Measurements from ENCODE around the gene SAT2.

Gene SAT2

GRCh38 chr17:7627250-7628121 lies at the start of gene SAT2:
Gene SAT2, minus strand, starts transcription at chr17:7627821. Its CDS starts 186 bp downstream, at chr17:7627635.
- in situ Hi-C loops (cut with MboI; ENCODE audit: low pct_unique_long_range_greater_than_20kb, low sequenced_read_pairs, unreplicated experiment) = no loop called here
- no peak for TF ChIP-seq CTCF (IDR thresholded peaks at IDR 0.05; ENCODE audit: extremely low read depth, insufficient read depth, missing control alignments)

GRCh38 chr17:7676533-7676932 lies 48.9 kb upstream of the SAT2 start:
- TF ChIP-seq CTCF (IDR thresholded peaks at IDR 0.05; ENCODE audit: extremely low read depth, insufficient read depth, missing control alignments) = no peak
- in situ Hi-C loops (cut with MboI; ENCODE audit: low pct_unique_long_range_greater_than_20kb, low sequenced_read_pairs, unreplicated experiment) = no loop called here

More at GRCh38 chr17:7627250-7628121, at the start of gene SAT2:
- DNase-seq (ENCODE audit: low spot score) = peak; percentile 96

GRCh38 chr17:7674934-7675333 lies 47.3 kb upstream of the SAT2 start:
- no peak for DNase-seq (ENCODE audit: low spot score)
- in situ Hi-C loops (cut with MboI; ENCODE audit: low pct_unique_long_range_greater_than_20kb, low sequenced_read_pairs, unreplicated experiment) = no loop called here
- no peak for TF ChIP-seq CTCF (IDR thresholded peaks at IDR 0.05; ENCODE audit: extremely low read depth, insufficient read depth, missing control alignments)

More at GRCh38 chr17:7676533-7676932, 48.9 kb upstream of the SAT2 start:
- DNase-seq (ENCODE audit: low spot score) = no peak

- TF ChIP-seq CTCF (IDR thresholded peaks at IDR 0.05; ENCODE audit: extremely low read depth, insufficient read depth, missing control alignments) = peak; percentile 43
- peak; percentile 47 for DNase-seq (ENCODE audit: low spot score)
- in situ Hi-C loops (cut with MboI; ENCODE audit: low pct_unique_long_range_greater_than_20kb, low sequenced_read_pairs, unreplicated experiment) = no loop called here
Observed at GRCh38 chr17:7673239-7673638, 45.6 kb upstream of the SAT2 start.

- DNase-seq (ENCODE audit: low spot score) = no peak
- TF ChIP-seq CTCF (IDR thresholded peaks at IDR 0.05; ENCODE audit: extremely low read depth, insufficient read depth, missing control alignments) = no peak
- in situ Hi-C loops (cut with MboI; ENCODE audit: low pct_unique_long_range_greater_than_20kb, low sequenced_read_pairs, unreplicated experiment) = no loop called here
Observed at GRCh38 chr17:7668482-7668881, 40.9 kb upstream of the SAT2 start.

- in situ Hi-C loops (cut with MboI; ENCODE audit: low pct_unique_long_range_greater_than_20kb, low sequenced_read_pairs, unreplicated experiment) = no loop called here
- TF ChIP-seq CTCF (IDR thresholded peaks at IDR 0.05; ENCODE audit: extremely low read depth, insufficient read depth, missing control alignments) = no peak
- no peak for DNase-seq (ENCODE audit: low spot score)
Observed at GRCh38 chr17:7667656-7668406, 40.2 kb upstream of the SAT2 start.

Measured in GM13977 (cell line).